HUES6 (cell line): ENCODE data around the gene PROP1.

Experiments used
- H3K27ac ChIP-seq: 2 replicates; pipeline ENCODE4 v1.7.0; 2013; ENCODE audit warnings: low read depth, mild to moderate bottlenecking, low read length, inconsistent platforms
- H3K27me3 ChIP-seq: 2 replicates; pipeline ENCODE4 v1.6.1; 2013; ENCODE audit warnings: low read length; ENCODE audit not compliant: control insufficient read depth, insufficient read depth
- H3K36me3 ChIP-seq: 2 replicates; pipeline ENCODE4 v1.6.1; 2013; ENCODE audit warnings: low read length; ENCODE audit not compliant: control insufficient read depth, insufficient read depth
- H3K4me1 ChIP-seq: 2 replicates; pipeline ENCODE4 v1.6.1; 2013; ENCODE audit warnings: low read length; ENCODE audit not compliant: control insufficient read depth, insufficient read depth
- H3K4me3 ChIP-seq: 2 replicates; pipeline ENCODE4 v1.5.1; 2013; ENCODE audit warnings: low read depth, low read length
- H3K9ac ChIP-seq: one replicate; pipeline ENCODE4 v1.6.1; 2013; ENCODE audit warnings: mild to moderate bottlenecking, low read length
- H3K9me3 ChIP-seq: 2 replicates; pipeline ENCODE4 v1.6.1; 2013; ENCODE audit warnings: low read depth, low read length; ENCODE audit not compliant: control insufficient read depth, insufficient read depth

PROP1 gene

DNA sequence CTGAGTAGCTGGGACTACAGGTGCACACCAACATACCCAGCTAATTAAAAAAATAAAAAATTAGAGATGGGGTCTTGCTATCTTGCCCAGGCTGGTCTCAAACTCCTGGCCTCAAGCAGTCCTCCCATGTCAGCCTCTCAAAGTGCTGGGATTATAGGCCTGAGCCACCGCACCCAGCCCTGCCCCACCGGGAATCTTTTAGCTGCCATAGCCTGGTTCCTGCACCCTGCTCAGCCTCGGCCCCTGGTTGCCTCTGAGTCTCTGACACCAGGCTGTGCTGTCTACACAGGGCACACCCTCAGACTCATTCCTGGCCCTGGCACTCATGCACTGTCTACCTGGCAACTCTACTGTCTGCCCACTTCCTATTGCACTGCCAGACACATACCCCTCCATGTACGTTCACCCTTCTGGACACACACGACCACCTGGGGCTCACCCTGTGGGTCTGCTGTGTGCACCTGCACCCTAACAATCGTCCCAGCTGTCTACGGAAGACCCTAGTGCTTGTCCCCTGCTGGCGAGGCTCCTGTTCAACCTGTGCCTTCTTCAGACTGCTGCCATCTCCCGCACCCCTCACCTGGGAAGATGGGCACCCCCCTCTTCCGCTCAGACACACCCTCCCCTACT lies 1.4 kb downstream of the PROP1 start:
- no peak overlapping the region for H3K27ac ChIP-seq
- H3K36me3 ChIP-seq, result no peaks in the 10 kb centered on the region
- peaks cover 23% of the 10 kb centered on the region; the same call in 1 of the 2 replicates for H3K27me3 ChIP-seq

DNA sequence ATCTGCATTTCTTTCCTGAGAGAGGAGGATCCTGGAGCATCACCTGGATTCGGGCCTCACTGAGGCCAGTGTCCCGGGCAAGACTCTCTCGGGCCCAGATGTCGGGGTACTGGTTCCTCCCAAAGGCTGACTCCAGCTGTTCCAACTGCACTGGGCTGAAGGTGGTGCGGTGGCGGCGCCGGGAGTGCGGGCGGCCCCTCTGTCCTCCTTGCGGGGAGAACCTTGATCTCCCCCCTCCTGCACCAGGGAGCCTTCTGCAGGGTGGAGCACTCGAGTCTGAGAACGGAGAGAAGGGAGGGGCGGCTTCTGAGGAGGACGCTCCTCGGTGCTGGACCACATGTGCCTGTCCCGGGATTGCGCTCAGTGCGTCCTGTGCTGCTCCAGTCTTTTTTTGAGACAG lies 2.0 kb downstream of the PROP1 start:
- peaks cover 21% of the 10 kb centered on the region; the same call in 1 of the 2 replicates for H3K27me3 ChIP-seq
- no peak overlapping the region for H3K4me3 ChIP-seq
- H3K36me3 ChIP-seq, result no peaks in the 10 kb centered on the region
- peaks cover 9% of the 10 kb centered on the region; the same call in 1 of the 2 replicates for H3K4me1 ChIP-seq
- H3K27ac ChIP-seq, result no peak overlapping the region
- no peak overlapping the region for H3K9ac ChIP-seq
- H3K9me3 ChIP-seq, result no peaks in the 10 kb centered on the region

More for the DNA sequence above, 1.4 kb downstream of the PROP1 start:
- Histone ChIP-seq H3K9me3 (no peaks in the 10 kb centered on the region), H3K4me1 (peaks cover 9% of the 10 kb centered on the region; the same call in 1 of the 2 replicates), H3K4me3 (no peak overlapping the region), H3K9ac (no peak overlapping the region)

DNA sequence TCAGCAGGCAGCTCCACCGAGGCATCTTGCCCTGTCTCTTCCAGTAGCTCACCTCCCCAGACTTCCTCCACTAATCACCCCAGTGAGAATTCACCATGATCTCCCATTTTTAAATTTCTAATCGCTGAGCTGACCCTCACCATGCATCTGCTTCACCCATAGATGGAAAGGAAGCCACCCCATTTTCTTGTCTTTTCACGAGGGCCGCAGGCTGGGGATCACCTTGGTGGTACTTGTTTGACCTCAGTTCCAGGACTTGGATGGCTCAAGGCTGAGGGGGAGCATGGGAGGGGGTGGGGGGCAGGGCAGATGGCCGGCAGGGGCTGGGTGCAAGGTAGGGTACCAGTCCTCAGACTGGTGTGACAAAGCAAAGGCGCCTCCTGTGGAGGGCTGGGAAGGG lies 3.6 kb downstream of the PROP1 start:
- Histone ChIP-seq H3K27me3 (peaks cover 11% of the 10 kb centered on the region; the same call in 1 of the 2 replicates), H3K9me3 (no peaks in the 10 kb centered on the region), H3K4me3 (no peak overlapping the region), H3K4me1 (peaks cover 9% of the 10 kb centered on the region; the same call in 1 of the 2 replicates), H3K36me3 (no peaks in the 10 kb centered on the region), H3K9ac (no peak overlapping the region), H3K27ac (no peak overlapping the region)

DNA sequence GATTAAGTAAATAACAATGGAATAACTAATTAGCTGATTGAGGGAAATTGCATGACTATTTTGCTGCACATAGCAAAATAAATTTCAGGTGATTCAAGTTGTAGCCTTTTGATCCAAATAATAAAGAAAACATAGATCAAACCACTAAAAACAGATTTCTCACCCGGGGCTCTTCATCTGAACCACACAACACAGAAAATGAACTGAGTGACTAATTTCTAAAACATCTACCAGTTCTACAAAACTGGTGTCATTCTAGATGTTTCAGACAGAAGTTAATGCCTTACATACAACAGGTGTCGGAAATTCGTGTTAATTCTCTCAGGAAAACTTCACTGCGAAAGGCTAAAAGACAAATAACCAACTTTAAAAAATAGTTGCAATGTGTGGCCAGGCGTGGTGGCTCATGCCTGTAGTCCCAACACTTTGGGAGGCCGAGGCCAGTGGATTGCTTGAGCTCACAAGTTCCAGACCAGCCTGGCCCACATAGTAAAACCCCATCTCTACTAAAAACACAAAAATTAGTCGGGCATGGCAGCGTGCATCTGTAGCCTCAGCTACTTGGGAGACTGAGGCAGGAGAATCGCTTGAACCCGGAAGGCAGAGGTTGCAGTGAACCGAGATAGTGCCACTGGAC lies 6.9 kb downstream of the PROP1 start:
- Histone ChIP-seq H3K27me3 (peaks cover 9% of the 10 kb centered on the region; the same call in 1 of the 2 replicates), H3K4me1 (no peaks in the 10 kb centered on the region), H3K36me3 (no peaks in the 10 kb centered on the region), H3K9me3 (no peaks in the 10 kb centered on the region), H3K4me3 (no peak overlapping the region), H3K27ac (no peak overlapping the region), H3K9ac (no peak overlapping the region)

DNA sequence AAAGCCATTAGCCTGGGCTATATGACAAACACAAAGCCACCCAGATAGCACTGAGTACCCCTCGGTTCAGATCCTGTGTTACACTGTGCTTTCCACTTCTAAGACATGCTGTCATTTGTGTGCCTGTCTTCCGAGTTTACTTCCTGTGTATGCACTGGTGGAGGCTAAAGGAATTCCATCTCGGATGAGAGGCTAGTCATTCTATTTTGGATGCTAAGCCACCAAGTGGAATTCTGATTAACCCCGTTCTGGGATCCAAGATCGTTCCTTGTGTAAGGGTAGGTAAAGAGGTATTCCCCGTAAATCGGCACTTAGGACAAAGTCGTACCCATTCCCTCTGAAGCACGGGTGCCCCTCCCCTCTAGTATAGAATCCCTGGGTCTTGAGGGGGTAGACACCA lies 8.7 kb downstream of the PROP1 start:
- no peak overlapping the region for H3K9ac ChIP-seq
- no peaks in the 10 kb centered on the region for H3K9me3 ChIP-seq
- H3K27me3 ChIP-seq, result peaks cover 14% of the 10 kb centered on the region; the same call in 1 of the 2 replicates
- no peak overlapping the region for H3K4me3 ChIP-seq
- H3K36me3 ChIP-seq, result no peaks in the 10 kb centered on the region
- no peak overlapping the region for H3K27ac ChIP-seq
- H3K4me1 ChIP-seq, result 0 out of 2 replicates have a peak, but pooled peaks cover 2% of the 10 kb centered on the region

DNA sequence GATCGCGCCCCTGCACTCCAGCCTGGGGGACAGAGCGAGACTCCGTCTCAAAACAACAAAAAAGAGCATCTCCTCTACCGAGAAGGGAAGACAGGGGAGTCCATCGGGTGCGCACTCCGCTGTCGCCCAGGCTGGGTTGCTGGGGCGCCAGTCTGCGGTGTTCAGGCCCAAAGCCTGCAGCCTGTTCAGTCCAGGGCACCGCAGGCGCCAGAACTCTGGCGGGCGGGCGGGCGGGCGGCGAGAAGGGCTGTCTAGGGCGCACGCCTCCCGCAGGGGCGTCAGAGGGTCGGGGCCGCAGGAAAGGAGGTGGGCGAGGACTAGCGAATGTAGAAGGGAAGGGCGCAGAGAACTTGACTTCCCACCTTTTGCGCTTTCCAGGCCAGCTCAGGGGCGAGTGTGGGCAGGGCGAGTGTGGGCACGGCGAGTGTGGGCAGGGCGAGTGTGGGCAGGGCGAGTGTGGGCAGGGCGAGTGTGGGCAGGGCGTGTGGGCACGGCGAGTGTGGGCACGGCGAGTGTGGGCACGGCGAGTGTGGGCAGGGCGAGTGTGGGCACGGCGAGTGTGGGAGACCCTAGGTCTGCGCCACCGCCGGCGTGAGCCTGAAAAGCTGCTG lies 10.5 kb downstream of the PROP1 start:
- H3K4me3 ChIP-seq, result 0 out of 2 replicates have a peak overlapping the region, but pooled peaks have one; percentile 13
- peaks cover 4% of the 10 kb centered on the region; the same call in 1 of the 2 replicates for H3K4me1 ChIP-seq
- no peak overlapping the region for H3K9ac ChIP-seq
- H3K27ac ChIP-seq, result no peak overlapping the region
- H3K36me3 ChIP-seq, result no peaks in the 10 kb centered on the region
- H3K27me3 ChIP-seq, result peaks cover 14% of the 10 kb centered on the region; the same call in 1 of the 2 replicates
- H3K9me3 ChIP-seq, result no peaks in the 10 kb centered on the region

DNA sequence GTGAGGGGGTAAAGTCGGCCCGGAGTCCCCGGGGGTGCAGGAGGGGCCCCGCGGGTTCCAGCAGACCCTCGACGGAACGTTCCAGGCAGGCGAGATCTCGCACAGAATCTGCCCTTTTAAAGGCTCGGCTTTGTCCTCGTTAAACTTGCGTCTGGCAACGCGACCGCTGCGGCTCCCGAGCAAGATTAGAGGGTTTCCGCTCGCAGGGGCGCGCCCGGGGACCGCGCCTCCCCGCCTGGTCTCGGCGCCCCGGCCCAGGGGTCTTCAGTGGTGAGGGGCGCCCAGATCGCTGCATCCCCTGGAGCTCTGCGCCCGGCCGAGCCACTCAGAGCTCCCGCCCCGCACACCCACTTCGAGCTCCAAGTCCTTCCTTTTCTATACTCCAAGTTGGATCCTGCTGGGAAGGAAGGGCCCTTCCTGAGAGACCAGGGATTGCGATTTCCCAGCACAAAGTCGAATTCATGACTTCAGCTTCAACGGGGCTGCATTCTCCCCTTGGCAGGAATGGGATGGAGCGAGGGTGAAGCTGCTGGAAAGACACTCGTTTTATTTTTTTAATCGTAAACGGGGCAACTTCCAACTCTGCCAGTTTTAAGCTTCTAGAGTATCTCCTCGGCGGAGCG lies 11.3 kb downstream of the PROP1 start:
- H3K27me3 ChIP-seq, result peaks cover 14% of the 10 kb centered on the region; the same call in 1 of the 2 replicates
- peaks cover 4% of the 10 kb centered on the region; the same call in 1 of the 2 replicates for H3K4me1 ChIP-seq
- no peak overlapping the region for H3K27ac ChIP-seq
- no peaks in the 10 kb centered on the region for H3K9me3 ChIP-seq
- no peak overlapping the region for H3K9ac ChIP-seq
- H3K4me3 ChIP-seq, result peak overlapping the region; percentile 16; the same call in 1 of the 2 replicates
- H3K36me3 ChIP-seq, result no peaks in the 10 kb centered on the region

DNA sequence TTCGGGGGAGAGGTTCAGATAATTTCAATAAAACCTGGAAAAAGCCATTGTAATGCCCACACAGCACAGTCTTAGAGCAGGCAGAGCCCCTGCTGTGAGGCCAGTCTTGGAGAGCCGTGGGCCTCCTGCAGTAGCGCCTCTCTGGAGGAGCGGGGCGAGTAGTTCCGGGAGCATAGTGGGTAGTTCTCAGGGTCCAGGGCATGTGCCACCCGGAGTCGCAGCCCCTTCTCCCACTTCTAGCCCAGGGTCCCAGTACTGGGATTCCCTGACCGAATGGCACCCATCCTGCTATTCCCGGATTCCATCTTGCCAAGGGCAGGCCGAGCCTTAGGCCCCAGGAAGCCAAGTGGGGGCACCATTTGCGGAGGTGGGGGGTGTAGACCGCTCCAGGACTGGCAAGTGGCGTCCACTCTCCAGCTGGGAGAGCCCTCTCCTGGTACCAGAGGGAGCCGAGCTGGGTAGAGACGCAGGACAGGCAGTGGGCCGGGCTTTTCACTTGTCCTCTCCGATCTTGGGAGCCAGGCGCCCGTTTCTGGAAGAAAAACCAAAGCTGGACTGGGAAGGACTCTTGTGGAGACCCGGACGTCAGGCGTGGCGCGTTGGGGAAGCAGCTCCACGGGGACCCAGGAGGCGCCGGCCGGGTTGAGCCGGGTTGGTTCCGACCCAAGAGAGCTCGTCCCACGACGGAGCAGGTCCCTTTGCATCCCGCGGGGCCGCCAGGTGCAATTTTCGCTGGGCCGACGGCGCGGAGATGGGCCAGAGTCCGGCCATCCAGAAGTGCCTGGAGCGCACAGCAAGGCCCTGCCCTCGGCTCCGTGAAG lies 12.1 kb downstream of the PROP1 start:
- no peaks in the 10 kb centered on the region for H3K9me3 ChIP-seq
- H3K27ac ChIP-seq, result no peak overlapping the region
- no peak overlapping the region for H3K9ac ChIP-seq
- peaks cover 14% of the 10 kb centered on the region; the same call in 1 of the 2 replicates for H3K27me3 ChIP-seq
- H3K4me1 ChIP-seq, result peaks cover 4% of the 10 kb centered on the region; the same call in 1 of the 2 replicates
- no peak overlapping the region; the same call in 1 of the 2 replicates for H3K4me3 ChIP-seq
- H3K36me3 ChIP-seq, result no peaks in the 10 kb centered on the region

DNA sequence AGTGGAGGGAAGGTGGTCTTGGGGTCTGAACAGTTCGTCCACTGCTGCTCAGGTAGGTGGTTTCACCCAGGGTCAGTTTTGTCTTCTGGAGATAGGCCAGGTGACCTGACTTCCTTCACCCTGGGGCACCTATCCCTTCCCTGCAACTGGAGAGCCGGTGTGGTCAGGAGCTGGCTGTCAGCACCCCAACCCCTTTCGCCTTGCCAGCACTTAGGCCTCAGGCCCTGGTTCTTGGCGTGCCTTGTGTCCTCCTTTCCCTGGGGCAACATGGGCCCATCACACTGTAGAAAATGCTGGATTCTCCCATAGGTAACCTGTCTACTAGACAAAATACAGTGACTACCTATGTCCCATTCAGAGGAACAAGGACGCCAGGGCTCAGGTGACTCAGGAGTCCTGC lies 13.1 kb downstream of the PROP1 start:
- H3K4me1 ChIP-seq, result peaks cover 4% of the 10 kb centered on the region; the same call in 1 of the 2 replicates
- H3K27ac ChIP-seq, result no peak overlapping the region
- H3K36me3 ChIP-seq, result no peaks in the 10 kb centered on the region
- H3K4me3 ChIP-seq, result no peak overlapping the region
- H3K9me3 ChIP-seq, result no peaks in the 10 kb centered on the region
- H3K9ac ChIP-seq, result no peak overlapping the region
- H3K27me3 ChIP-seq, result peaks cover 14% of the 10 kb centered on the region; the same call in 1 of the 2 replicates

DNA sequence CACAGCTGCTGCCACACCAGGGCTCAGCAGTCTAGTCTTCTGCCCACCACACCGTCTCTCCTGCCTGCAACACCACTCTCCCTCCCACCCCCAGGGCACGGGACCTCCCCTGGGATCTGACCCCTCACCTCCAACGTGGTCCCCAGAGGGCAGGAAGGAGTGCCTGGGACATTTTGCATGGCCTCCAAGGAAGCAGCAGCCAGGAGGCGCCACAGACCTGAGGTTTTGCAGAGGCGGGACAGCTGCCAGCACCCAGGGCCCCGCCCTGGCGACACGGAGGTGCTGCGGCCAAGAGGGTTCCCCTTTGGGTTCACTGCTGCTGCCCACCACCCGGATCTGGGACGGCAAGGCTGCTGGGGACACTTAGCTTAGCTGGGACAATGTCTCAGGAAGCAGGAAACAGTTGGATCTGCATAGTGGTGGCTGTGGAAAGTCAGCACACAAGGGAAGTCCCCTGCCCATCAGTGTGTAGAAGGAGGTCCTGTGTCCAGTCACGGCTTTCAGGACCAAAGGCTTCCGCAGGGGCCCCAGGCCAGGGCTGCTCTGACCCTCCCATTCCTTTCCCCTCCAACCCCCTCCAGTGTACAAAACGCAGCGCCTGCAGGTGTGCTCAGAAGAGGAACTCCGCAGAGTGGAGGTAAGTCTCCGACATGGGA lies 13.8 kb downstream of the PROP1 start:
- Histone ChIP-seq H3K4me3 (no peak overlapping the region), H3K27ac (no peak overlapping the region), H3K9ac (no peak overlapping the region), H3K9me3 (no peaks in the 10 kb centered on the region), H3K36me3 (no peaks in the 10 kb centered on the region), H3K27me3 (peaks cover 14% of the 10 kb centered on the region; the same call in 1 of the 2 replicates), H3K4me1 (peaks cover 4% of the 10 kb centered on the region; the same call in 1 of the 2 replicates)
